ENCODE measurements around the gene NF1. TPM values are rescaled to one million over a fixed set of nuclear protein-coding genes. Genes with fewer than 3 reads are reported as not detected.

The NF1 gene
- total RNA-seq, 1 experiment from 2014 or later: 60.2 TPM

DNA sequence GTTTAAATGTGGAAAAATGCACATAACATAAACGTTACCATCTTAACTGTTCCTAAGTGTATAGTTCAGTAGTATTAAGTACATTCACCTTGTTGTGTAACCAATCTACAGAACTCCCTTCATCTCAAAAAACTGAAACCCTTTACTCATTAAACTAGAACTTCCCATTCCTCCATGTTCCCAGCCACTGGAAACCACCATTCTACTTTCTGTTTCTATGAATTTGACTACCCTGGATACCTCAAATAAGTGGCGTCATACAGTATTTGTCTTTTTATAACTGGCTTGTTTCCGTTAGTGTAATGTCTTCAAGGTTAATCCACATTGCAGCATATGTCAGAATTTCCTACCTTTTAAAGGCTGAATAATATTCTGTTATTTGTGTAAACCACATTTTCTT is 38.2 kb downstream of the NF1 start:
- no peak overlapping the region for H3K4me3 Mint-ChIP-seq (ENCODE audit: unreplicated experiment)
- no peaks in the 10 kb centered on the region for H3K9me3 Mint-ChIP-seq (ENCODE audit: unreplicated experiment)
- POLR2A ChIA-PET: no interaction called here

DNA sequence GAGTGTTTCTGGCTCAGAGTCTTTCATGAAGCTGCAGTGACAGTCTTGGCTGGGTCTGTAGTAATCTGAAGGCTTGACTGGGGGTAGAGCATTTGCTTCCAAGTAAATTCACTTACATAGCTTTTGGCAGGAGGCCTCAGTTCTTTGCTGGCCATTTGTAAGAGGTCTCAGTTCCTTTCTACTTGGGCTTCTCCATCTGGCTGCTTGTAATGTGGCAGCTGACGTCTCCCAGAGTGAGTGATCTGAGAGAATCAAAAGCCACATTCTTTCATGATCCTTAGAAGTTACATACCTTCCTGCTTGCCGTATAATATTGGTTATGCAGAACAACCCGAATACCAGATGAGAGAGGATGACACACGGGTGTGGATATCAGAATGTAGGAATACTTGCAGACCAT is 39.8 kb downstream of the NF1 start:
- Mint-ChIP-seq H3K4me3 (ENCODE audit: unreplicated experiment) (no peak overlapping the region), H3K27ac (ENCODE audit: low read depth, unreplicated experiment) (no peak overlapping the region), H3K27me3 (ENCODE audit: insufficient read depth, unreplicated experiment) (no peaks in the 10 kb centered on the region), H3K36me3 (ENCODE audit: insufficient read depth, unreplicated experiment) (peaks cover 23% of the 10 kb centered on the region), H3K9me3 (ENCODE audit: unreplicated experiment) (no peaks in the 10 kb centered on the region), H3K4me1 (ENCODE audit: insufficient read depth, unreplicated experiment) (peaks cover 15% of the 10 kb centered on the region)
- CTCF ChIA-PET: no interaction called here
- no TSS peak for BruUV-seq (replicated peaks)
- intact Hi-C loops (cut with micrococcal nuclease): no loop called here
- POLR2A ChIA-PET: interaction anchor here (0.9 kb wide), 1 partner anchor 11 kb away, joined by 3 read pairs; no protein-coding TSS in a partner anchor
- TF ChIP-seq, protein P1, sequence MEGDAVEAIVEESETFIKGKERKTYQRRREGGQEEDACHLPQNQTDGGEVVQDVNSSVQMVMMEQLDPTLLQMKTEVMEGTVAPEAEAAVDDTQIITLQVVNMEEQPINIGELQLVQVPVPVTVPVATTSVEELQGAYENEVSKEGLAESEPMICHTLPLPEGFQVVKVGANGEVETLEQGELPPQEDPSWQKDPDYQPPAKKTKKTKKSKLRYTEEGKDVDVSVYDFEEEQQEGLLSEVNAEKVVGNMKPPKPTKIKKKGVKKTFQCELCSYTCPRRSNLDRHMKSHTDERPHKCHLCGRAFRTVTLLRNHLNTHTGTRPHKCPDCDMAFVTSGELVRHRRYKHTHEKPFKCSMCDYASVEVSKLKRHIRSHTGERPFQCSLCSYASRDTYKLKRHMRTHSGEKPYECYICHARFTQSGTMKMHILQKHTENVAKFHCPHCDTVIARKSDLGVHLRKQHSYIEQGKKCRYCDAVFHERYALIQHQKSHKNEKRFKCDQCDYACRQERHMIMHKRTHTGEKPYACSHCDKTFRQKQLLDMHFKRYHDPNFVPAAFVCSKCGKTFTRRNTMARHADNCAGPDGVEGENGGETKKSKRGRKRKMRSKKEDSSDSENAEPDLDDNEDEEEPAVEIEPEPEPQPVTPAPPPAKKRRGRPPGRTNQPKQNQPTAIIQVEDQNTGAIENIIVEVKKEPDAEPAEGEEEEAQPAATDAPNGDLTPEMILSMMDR (IDR thresholded peaks at IDR 0.05; ENCODE audit: unreplicated experiment): no peak
- DNase-seq (ENCODE audit: unreplicated experiment): no peak

More for the DNA sequence above, 38.2 kb downstream of the NF1 start:
- DNase-seq (ENCODE audit: unreplicated experiment): no peak
- TF ChIP-seq, protein P1 (IDR thresholded peaks at IDR 0.05; ENCODE audit: unreplicated experiment): no peak
- Mint-ChIP-seq H3K27me3 (ENCODE audit: insufficient read depth, unreplicated experiment) (no peaks in the 10 kb centered on the region), H3K36me3 (ENCODE audit: insufficient read depth, unreplicated experiment) (peaks cover 23% of the 10 kb centered on the region), H3K4me1 (ENCODE audit: insufficient read depth, unreplicated experiment) (peaks cover 15% of the 10 kb centered on the region), H3K27ac (ENCODE audit: low read depth, unreplicated experiment) (no peak overlapping the region)
- no TSS peak for BruUV-seq (replicated peaks)
- CTCF ChIA-PET: no interaction called here
- intact Hi-C loops (cut with micrococcal nuclease): no loop called here

DNA sequence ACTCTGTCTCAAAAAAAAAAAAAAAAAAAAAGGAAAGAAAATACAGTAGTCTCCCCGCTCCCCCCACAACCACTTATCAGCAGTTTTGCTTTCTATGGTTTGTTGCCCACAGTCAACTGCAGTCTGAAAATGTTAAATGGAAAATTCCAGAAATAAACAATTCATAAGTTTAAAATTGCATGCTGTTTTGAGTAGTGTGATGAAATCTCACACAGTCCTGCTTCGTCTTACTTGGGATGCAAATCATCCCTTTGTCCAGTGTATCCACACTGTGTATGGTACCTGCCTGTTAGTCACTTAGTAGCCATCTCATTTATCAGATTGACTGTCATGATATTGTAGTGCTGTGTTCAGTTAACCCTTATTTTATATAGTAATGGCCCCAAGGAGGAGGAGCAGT is 41.5 kb downstream of the NF1 start:
- TF ChIP-seq, protein P1 (IDR thresholded peaks at IDR 0.05; ENCODE audit: unreplicated experiment): no peak
- DNase-seq (ENCODE audit: unreplicated experiment): peak; percentile 48
- no peaks in the 10 kb centered on the region for H3K9me3 Mint-ChIP-seq (ENCODE audit: unreplicated experiment)
- peaks cover 21% of the 10 kb centered on the region for H3K36me3 Mint-ChIP-seq (ENCODE audit: insufficient read depth, unreplicated experiment)
- BruUV-seq (replicated peaks): no TSS peak
- ChIA-PET POLR2A (no interaction called here), CTCF (no interaction called here)
- H3K4me1 Mint-ChIP-seq (ENCODE audit: insufficient read depth, unreplicated experiment): peaks cover 15% of the 10 kb centered on the region
- no peak overlapping the region for H3K27ac Mint-ChIP-seq (ENCODE audit: low read depth, unreplicated experiment)
- no peaks in the 10 kb centered on the region for H3K27me3 Mint-ChIP-seq (ENCODE audit: insufficient read depth, unreplicated experiment)
- H3K4me3 Mint-ChIP-seq (ENCODE audit: unreplicated experiment): no peak overlapping the region
- intact Hi-C loops (cut with micrococcal nuclease): no loop called here

DNA sequence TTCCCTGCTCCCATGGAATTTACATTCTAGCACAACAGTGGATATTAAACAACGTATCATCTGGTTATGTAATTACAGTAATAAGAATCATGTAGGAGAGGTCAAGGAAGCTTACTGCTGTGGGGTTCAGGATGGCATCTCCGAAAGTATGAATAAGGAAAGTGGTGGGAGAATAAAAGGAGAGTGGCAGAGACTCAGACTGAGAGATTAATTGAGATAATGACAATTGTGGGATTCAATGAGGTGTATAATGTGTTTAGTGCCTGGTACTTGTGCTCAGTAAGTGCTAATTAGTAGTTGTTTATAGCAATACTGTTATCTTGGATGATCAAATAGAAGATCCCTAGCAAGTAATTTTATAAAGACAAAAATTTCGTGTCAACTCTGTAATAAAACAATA is 45.3 kb downstream of the NF1 start:
- intact Hi-C loops (cut with micrococcal nuclease): no loop called here
- DNase-seq (ENCODE audit: unreplicated experiment): no peak
- no TSS peak for BruUV-seq (replicated peaks)
- Mint-ChIP-seq H3K4me3 (ENCODE audit: unreplicated experiment) (no peak overlapping the region), H3K36me3 (ENCODE audit: insufficient read depth, unreplicated experiment) (peaks cover 10% of the 10 kb centered on the region), H3K27me3 (ENCODE audit: insufficient read depth, unreplicated experiment) (no peaks in the 10 kb centered on the region), H3K4me1 (ENCODE audit: insufficient read depth, unreplicated experiment) (peaks cover 23% of the 10 kb centered on the region), H3K27ac (ENCODE audit: low read depth, unreplicated experiment) (peak overlapping the region; percentile 11), H3K9me3 (ENCODE audit: unreplicated experiment) (no peaks in the 10 kb centered on the region)
- ChIA-PET CTCF (no interaction called here), POLR2A (interaction anchor here (1.0 kb wide), 1 partner anchor 88 kb away, joined by 5 read pairs; no protein-coding TSS in a partner anchor)
- TF ChIP-seq, protein P1 (IDR thresholded peaks at IDR 0.05; ENCODE audit: unreplicated experiment): no peak

Measured in MCF 10A (cell line).